NCI-H2107 treated with DMSO at 0.1 percent for 48 hours (cell line): ENCODE measurements around the gene HTR7.
"Not testable (repeated sequence)": the region's sequence is repeated elsewhere in the genome, so short reads cannot be mapped to it uniquely, and the experiment has no call there.

Source experiments
- DNase-seq: peaks from one replicate; lab custom pipeline; 2025; ENCODE audit not compliant: unreplicated experiment; lab: John Stamatoyannopoulos, UW

HTR7 gene

DNA sequence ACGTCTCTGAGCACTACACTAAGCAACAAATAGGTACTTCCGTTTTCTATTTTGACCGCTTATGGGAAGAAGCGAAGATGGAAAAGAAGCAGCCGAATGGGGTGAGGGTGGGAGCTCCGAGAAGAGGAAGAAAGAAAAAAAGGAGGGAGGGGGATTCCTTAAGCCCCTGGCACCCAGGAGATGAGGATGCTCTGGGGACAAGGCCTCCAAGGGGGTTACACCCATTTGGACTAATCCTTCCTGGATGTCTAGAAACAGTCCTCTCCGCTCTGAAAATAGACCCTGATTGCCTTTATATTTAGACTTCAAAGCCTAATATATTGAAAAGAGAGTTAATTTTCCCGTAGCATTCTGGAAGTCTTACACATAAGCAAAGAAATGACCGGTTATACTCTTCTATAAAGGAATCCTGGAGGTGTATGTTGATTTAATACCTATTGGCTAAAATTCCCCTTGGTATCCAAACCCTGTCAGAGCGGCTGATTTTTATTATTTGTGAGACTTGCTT is 676 bp upstream of the HTR7 start:
- DNase-seq = no peak

DNA sequence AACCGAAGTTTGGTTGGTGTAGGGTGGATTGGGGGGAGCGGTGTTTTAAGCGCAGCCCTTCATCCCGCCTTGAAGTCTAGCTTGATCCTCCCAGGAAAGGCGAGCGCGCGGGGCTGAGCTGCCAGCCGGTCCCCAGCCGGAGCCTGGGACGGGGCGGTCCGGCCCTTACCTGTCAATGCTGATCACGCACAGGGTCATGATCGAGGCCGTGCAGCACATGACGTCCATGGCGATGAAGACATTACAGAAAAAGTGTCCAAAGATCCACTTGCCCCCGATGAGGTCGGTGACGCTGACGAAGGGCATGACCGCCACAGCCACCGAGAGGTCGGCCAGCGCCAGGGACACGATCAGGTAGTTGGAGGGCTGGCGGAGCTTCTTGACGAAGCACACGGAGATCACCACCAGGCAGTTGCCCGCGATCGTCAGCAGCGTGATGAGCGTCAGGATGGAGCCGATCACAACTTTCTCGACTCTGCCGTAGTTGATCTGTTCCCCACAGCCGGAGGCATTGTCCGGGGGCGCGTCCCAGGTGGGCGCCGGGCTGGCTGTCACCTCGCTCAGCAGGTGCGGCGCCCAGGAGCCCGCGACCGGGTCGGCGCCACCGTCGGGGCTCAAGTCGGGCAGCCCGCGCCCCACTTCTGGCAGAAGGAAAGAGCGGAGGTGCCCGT is 740 bp downstream of the HTR7 start:
- no peak for DNase-seq

DNA sequence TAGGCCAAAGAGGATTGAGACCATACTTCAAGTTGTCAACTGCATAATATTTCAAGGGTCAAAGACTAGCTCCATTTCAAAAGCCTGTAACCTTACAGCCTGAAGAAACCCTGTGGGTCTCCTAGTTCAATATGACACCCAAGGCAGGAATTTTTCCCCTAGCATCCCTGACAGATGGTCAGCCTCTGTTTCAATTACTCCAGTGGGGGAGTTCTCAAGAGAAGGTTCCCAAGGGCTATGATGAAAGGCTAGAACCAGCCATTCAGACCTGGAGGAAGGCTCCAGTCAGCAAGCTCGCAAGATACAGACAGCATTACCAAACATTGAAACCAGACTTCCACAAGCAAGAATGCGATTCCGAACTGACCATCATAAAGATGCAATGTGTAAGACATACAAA is 1.6 kb downstream of the HTR7 start:
- no peak for DNase-seq

DNA sequence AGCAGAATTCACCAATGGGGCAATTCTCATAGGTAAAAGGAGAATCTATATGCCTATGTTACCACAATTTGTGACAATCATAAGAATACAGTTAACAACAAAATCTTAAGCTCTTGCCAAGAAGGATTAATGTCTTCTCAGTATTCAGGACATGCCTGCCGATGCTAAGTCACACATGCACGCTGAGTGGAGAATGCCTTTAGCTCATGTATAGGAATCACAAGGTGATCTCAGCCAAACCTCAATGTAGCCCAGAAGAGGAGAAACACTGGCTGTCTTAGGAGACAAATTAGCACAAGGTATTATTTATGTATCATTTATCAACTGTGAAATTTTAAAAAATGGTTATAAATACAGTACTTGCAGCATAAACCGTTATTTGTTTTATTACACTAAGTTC is 2.7 kb downstream of the HTR7 start:
- no peak for DNase-seq

DNA sequence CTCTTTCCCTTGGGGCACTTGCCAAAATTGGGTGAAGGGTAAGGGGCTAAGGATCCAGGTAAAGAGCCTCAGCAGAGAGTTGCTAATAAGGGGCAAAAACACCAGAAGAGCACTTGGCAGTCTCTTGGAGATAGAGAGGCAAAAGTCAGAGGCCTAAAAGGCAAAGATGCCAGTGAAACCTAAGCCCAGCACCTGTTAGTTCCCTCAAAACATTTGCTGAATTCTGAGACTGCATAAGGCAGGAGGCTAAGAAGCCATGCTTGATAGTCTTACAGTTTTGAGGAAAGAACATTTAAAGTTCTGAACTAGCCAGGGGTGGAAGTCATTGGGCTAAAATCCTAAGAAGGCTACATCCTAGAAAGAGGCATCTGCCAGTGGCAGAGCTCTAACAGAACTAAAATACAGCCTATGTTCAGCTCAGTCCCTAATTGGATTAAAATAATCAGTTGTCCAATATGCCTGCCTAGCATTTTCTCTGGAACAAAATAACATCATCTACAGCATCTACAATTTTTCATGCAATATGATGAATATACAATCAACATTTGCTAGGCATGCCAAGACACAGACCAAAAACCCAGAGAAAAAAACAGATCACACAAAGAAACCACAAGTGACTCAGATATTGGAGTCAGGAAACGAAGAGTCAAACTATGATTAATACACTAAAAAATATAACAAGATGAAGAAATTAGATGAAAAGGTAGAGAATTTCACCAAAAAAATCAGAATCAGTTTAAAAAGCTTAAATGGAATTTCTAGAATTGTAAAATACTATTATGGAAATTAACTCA is 7.7 kb downstream of the HTR7 start:
- no peak for DNase-seq

DNA sequence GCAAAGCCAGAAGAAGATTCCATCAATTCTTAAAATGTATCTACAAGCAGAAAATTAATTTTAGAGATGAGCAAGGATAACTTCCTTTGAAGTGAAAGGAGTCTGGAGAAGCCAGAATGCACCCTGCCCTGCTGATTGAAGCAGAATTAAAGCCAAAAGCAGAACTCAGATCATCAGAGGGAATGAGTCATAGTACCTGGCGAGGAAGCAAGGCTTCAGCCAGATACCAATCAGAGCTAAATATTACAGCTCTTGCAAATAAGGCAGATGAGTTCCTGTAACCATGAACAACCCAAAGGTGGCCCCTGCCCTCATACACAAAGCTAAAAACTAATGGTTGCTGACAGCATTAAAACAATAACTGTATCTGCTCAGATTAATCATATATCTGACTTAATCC is 10.4 kb downstream of the HTR7 start:
- no peak for DNase-seq

DNA sequence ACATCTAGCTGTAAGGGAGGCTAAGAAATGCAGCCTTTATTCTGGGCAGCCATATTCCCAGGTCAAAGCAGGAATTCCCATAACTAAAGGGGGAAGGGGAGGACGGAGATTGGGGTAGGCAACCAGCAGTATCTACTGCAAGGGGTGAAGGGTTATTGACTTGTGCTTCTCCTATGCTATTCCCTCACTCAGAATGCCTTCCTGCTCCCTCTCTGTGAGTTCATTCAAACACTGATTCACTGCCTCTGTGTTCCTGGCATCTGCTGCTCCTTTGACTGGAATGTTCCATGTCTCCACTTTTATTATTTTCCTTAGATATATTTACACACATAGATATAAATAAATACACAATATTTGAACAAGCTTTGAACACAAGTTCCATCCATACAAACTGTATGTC is 11.1 kb downstream of the HTR7 start:
- no peak for DNase-seq

DNA sequence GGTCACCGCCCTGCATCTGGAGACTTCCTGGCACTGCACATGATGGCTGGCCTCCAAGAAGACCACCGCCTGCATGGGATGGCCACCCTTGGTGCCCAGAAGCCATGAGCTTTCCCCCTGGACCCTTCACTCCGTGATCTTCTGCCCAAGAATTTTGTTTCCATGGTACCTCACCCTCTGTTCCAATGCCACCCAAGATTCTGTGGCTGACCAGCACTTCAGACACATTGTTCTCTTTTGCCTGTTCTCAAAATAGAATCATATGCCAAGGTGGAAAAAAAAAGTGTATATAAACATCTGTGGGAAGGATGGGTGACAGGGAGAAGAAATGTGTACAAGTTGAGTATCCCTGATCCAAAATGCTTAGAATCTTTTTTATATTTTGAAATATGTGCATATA is 12.1 kb downstream of the HTR7 start:
- no peak for DNase-seq

DNA sequence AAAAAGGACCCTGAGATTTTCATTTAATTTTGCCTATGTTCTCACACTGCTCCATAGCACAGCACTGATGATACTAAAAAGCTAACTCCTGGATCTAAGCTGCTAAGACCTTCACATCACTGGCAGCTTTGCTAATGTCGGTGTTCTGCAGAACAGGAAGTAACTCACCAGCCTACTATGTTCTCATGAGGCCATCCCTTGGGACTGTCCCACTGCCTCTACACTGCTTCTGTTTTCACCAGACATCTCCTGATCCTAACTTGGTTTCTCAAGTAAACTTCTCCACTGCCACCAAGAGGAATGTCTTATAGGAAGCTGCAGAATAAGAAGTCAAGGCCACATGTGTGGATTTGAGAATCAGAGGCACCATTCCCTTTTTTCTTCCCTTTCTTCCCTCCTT is 15.1 kb downstream of the HTR7 start:
- DNase-seq = no peak

DNA sequence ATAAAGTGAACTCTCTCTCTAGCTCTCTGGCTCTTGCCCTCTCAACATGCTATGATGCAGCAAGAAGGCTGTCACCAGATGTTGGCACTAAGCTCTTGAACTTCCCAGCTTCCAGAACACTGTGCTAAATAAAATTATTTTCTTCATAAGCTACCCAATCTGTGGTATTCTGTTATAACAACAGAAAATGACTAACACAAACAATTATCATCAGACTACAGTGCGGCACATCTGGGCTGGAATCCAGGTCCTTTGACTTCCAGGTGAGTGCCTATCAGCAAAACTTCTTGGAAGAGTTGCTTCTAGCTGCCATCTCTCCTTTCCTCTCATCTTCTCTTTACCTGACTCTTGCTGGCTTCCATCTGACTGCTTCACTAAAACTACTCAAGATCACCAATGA is 20.4 kb downstream of the HTR7 start:
- DNase-seq = no peak

DNA sequence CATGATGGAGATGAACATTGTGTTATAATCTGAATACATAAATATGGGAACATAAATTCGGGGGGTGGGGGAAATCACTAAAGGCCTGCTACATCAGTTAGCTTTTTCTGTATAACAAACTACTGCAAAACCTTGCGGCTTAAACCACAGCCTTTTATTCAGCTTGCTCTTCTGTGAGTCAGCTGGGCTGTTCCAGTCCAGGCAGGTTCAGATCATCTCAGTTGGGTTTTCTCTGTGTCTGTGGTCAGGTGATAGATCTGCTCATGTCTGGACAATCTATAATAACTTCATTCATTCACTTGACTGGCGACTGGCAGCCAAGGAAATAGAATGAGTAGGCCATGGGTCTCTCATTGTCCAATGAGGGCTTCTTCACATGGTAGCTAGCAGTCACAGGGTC is 23.5 kb downstream of the HTR7 start:
- DNase-seq = no peak

DNA sequence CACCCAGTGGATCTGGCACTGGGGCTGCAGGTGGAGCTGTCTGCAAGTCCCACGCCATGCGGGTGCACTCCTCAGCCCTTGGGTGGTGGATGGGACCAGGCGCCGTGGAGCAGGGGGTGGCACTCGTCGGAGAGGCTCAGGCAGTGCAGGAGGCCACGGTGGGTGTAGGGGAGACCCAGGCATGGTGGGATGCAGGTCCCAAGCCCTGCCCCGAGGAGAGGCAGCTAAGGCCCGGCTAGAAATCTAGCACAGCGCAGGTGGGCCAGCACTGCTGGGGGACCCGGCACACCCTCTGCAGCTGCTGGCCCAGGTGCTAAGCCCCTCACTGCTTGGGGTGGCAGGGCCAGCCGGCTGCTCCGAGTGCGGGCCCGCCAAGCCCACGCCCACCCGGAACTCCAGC is 25.7 kb downstream of the HTR7 start:
- no peak for DNase-seq

DNA sequence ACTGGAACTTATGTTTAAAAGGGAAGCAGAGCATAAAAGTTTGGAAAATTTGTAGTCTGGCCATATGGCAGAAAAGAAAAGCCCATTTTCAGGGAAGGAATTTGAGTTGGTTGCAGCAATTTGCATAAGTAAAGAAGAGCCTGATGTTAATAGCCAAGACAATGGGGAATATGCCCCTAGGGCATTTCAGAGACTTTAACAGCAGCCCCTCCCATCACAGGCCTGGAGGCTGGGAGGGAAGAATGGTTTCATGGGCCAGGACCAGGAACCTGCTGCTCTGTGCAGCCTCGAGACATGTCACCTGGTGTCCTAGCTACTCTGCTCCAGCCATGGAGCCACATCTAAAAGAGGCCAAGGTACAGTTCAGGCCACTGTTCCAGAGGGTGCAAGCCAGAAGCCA is 35.3 kb downstream of the HTR7 start:
- no peak for DNase-seq

DNA sequence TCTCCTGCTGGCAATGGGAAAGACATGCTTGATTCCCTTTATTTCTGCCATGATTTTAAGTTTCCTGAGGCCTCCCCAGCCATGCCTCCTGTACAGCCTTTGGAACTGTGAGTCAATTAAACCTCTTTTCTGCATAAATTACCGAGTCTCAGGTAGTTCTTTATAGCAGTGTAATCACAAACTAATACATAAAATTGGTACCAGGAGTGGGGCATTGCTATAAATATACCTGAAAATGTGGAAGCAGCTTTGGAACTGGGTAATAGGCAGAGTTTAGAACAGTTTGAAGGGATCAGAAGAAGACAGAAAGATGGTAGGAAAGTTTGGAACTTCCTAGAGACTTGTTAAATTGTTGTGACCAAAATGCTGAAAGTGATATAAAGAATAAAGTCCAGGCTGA is 36.0 kb downstream of the HTR7 start:
- not testable (repeated sequence) for DNase-seq

DNA sequence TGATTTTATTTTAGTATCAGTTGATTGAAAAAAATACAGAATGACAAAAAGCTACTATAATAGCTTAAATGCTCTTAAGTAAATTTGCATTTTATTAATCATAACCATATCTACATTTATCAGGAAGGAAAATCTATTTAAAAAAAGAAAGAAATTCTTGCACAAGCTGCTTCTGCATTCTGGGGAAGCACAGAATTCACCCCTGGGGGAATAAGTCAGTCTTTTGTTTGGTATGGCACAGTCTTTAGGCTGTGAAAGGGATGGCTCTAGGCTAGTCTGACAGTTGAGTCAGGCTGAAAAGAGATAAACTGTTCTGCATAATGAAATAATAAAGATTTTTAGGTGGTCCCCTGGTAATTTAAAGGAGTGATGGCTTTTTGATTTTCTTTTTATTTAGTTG is 37.9 kb downstream of the HTR7 start:
- no peak for DNase-seq

DNA sequence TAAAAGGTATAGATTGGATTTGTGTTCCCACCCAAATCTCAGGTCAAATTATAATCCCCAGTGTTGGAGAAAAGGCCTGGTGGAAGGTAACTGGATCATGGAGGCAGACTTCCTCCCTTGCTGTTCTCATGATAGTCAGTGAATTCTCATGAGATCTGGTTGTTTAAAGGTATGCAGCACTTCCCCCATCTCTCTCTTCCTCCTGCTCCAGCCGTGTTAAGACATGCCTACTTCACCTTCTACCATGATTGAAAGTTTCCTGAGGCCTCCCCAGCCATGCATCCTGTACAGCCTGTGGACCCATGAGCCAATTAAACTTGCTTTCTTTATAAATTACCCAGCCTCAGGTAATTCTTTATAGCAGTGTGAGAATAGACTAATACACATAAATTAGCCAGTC is 39.1 kb downstream of the HTR7 start:
- DNase-seq = no peak

DNA sequence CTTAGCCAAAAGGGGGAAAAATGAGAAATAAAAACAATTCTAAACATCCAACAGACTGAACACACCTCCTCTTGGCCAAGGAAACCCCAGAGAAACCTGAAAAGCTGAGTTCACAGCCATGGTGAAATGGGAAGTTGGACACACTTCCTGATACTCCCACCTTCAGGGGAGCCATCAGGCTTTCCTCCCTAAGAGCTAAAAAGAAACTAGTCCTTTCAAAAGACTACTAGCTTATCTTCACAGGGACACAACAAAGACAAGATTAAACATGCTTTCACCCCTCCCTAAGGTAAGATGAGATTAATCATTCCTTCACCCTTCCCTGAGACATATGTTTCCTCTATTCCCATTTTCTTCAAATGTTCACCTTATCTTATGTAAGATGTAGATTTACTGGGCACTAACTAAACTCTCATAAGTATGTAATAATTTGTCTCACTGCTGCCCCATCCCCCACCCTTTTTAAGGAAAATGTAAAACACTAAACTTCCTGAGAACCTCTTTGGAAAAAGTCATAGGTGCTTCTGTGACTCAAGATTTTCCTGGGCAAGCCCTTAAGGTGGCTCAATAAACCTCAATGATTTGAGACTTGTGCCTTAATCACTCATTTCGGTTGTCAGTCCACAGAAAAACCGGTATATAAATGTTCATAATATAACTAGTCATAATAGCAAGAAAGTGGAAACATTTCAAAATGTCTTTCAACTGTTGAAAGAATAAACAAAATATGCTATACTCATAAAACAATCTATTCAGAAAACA is 40.5 kb downstream of the HTR7 start:
- no peak for DNase-seq

DNA sequence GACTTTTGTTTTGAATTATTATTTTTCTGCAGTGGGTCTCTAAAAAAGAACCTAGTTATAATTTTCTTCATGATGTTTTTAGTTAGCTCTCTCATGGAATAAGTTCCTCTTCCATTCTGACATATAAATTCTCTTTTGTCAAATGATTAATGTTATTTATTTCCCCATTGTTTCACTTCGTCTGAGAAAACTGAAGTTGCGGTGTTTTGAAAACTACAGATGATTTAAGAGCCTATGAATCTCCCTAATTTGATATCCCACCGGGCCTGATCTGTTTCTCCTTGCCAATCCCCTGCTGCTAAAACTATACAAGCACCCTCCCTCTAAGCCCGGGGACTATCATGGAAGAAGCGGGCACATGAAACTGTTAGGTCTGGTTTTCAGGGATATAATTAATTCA is 41.4 kb downstream of the HTR7 start:
- DNase-seq = no peak

DNA sequence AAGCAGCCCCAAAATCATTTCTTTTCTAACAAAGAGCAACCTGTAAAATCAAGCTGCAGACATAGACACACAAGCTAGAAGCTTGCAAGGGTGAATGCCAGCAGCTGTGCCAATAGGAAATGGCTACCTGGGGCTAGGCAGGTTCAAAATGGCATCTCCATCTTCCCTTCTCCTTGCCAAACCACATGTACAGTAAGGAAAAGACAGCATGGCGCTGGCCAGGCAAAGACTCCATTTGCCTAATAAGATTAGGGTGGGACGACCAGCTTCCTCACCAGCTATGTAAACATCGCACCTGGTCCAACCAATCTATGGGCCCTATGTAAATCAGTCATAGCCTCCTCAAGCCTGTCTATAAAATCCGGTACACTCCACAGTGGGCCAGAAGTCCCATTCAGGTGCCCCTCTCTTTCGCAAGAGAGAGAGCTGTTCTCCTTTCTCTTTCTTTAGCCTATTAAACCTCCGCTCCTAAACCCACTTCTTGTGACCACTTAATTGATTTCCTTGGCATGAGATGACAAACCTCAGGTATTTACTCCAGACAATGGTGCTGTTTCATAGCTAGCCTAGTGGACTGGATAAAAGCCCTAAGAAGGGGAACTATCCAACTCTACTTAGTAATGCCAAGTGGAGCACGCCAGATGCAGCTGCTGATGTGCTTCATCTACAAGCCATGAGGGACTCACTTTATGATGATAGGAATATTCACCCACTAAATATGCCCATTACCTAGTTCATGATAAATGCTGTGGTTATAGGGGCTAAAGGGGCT is 44.1 kb downstream of the HTR7 start:
- DNase-seq = no peak

DNA sequence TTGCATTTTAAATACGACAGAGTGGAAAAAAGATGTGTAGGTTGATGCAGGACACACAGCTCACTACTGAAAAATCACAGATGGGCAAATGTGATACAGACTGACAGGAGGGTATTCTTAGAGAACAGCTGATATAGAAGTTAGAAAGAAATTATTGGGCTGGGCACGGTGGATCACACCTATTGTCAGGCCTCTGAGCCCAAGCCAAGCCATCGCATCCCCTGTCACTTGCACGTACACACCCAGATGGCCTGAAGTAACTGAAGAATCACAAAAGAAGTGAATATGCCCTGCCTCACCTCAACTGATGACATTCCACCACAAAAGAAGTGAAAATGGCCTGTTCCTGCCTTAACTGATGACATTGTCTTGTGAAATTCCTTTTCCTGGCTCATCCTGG is 50.7 kb downstream of the HTR7 start:
- not testable (repeated sequence) for DNase-seq

DNA sequence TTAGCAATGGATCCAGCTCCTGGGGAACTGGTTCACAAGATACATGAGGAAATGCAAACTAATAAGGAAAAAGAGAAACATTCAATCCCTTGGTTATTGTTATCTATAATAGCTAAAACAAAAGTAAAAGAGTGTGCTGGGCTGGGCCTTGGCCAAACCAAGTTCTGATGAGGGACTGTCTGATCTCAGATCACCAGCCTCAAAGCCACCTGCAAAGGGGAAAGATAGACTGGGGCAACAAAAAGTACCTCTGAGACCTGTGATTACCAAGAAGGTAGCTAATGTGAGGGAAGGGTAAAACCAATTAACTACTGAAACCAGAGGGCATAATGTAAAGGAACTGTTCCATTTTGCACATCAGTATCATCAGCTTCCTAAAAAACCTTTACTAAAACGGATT is 51.2 kb downstream of the HTR7 start:
- DNase-seq = no peak
